Forelimb muscle (tissue), 1 donor: Measurements from ENCODE around the gene CCDC144A. TPM values are rescaled to one million over a fixed set of nuclear protein-coding genes. Genes with fewer than 3 reads are reported as not detected.
"Not testable (repeated sequence)": the region's sequence is repeated elsewhere in the genome, so short reads cannot be mapped to it uniquely, and the experiment has no call there.

Source experiments
- DNase-seq: peaks from one replicate; pipeline ENCODE4 v3.0.0-alpha.2; 2013; ENCODE audit warnings: low read depth
- polyA plus RNA-seq: library from polyadenylated mRNA; unstranded; fragments of 120-200 nt; gene quantifications from one replicate; pipeline ENCODE4 v1.2.1, GENCODE V29; 2013; ENCODE audit not compliant: insufficient read length

The CCDC144A gene
- polyA plus RNA-seq, 1 donor, result 2.0 TPM

GRCh38 chr17:16820161-16820877 is 130.3 kb downstream of the CCDC144A start:
- peak; percentile 25 for DNase-seq

GRCh38 chr17:16820979-16821543 is 131.0 kb downstream of the CCDC144A start:
- no peak for DNase-seq

- not testable (repeated sequence) for DNase-seq
Measured at GRCh38 chr17:16822133-16822532, 132.1 kb downstream of the CCDC144A start.

DNA sequence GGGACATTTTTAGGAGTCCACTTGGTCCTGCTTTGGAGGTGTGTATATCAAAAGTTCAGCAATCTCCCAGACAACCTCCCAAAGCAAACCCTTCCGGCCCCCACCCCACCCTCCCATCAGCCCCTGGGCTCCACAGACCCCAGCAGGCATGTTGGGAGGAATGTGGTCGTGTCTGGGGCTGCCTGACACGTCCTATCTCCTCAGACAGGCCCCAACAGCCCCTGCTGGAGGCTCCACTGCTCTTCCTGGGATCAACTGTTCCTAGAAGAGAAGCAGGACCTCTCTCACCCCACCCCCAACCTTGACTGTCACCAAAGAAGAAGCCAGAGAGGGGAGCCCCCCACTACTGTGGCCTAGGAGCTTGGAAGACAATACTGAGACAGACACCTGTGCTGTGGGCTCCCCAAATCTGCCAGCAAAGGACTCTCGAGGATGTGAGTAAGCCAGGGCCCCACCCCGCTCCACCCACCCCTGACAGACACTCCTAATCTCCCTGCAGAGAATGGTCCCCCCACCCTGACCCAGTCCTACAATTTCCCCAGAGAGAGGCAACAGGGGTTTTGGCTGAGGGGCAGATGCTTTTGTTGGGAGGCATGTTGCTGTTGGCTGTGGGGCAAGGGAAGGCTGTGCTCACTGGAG is 133.8 kb downstream of the CCDC144A start:
- not testable (repeated sequence) for DNase-seq

Other genes starting within 250 kb of the CCDC144A start
- gene LRRC75A, start 198.0 kb upstream of the CCDC144A start, polyA plus RNA-seq, result 6.3 TPM
- gene ZNF287, start 121.0 kb upstream of the CCDC144A start, polyA plus RNA-seq, result 5.9 TPM
- 5.4 TPM for gene ZNF624, start 36.4 kb upstream of the CCDC144A start, polyA plus RNA-seq